ENCODE data around the gene KCNH8.

The KCNH8 gene

GRCh38 chr3:19394946-19395345 is 246.6 kb downstream of the KCNH8 start:
- no peak for DNase-seq

- no peak for DNase-seq
These were observed 248.4 kb downstream of the KCNH8 start for GRCh38 chr3:19396726-19397125.

GRCh38 chr3:19399356-19399755 is 251.0 kb downstream of the KCNH8 start:
- DNase-seq = no peak

GRCh38 chr3:19399836-19400235 is 251.5 kb downstream of the KCNH8 start:
- no peak for DNase-seq

GRCh38 chr3:19420159-19420558 is 271.8 kb downstream of the KCNH8 start:
- DNase-seq = no peak

DNA sequence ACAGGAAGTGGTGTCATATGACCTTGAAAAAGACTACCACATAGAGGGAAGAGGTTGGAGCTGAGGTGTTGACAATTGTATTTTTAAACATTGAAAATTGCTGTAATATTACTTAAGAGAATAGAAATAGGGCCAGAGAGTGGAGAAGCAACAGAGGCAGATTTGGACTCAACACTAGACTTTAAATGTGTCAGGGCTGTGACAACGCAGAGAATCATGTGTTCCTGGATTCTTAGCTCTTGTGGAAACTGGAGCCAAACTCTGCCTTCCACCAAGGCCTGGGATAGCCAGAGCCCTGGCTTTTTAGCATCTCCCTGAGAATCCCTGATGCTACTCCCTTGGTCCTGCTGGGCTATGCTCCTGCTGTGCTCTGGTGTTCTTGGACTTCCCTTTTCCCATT is 277.5 kb downstream of the KCNH8 start:
- no peak for DNase-seq

- no peak for DNase-seq
These were observed 279.3 kb downstream of the KCNH8 start for GRCh38 chr3:19427422-19428149.

- no peak for DNase-seq
These were observed 280.4 kb downstream of the KCNH8 start for GRCh38 chr3:19428729-19429128.

DNA sequence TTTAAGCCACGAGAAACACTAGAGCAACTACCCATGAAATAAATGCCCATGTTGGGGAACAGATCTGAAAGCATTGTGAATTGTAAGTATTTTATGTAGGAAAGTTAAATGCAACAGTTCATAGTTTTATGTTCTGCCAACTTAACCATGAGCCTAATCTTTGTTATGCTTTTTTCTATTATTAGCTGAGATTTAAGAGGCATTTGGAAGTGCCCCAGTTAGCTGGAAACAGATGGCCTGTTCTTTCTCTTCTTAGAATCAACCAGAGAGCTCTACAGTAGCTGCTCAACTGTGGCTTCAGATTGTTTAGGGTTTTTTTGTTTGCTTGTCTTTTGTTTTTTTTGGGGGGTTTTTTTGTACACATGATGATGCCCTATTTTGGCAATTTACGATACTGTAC is 284.4 kb downstream of the KCNH8 start:
- DNase-seq = no peak

DNA sequence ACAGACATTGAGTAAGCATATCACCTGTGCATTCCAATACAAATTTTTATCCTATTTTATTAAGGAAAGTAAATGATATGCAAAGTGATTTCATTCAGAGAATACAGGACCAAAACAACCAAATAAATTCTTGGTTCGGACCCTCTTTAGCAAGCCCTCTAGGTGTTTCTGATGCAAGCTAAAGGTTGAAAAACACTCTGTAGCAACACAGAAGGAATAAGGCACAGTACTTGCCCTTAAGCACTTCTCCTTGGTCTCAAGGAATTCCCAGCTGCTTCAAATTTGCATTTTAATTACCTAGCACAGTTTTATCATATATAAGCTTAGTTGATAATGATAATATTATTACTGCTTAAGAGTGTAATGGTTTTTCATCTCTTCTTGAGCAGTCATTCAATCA is 288.4 kb downstream of the KCNH8 start:
- no peak for DNase-seq

DNA sequence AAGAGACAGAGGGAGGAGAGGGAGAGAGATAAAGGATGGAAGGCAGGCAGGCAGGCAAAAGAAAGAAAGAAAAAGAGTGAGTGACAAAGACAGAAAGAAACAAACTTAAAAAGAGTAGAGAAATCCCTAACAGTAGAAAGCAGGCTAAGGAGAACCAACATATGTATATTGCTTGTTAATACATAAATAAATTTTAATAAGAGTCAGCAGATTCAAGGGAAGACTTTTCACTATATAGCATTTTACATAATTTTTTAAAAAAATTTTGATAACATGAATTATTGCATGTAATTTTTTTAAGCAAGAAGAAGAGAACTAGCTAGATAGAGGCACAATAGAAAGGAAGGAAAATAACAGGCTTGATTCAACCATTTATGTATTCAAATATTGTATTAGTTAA is 291.6 kb downstream of the KCNH8 start:
- no peak for DNase-seq

- DNase-seq = no peak
These were observed 297.8 kb downstream of the KCNH8 start for GRCh38 chr3:19446138-19446537.

GRCh38 chr3:19446687-19447086 is 298.4 kb downstream of the KCNH8 start:
- DNase-seq = no peak

GRCh38 chr3:19455546-19455945 is 307.2 kb downstream of the KCNH8 start:
- no peak for DNase-seq

GRCh38 chr3:19456738-19457137 is 308.4 kb downstream of the KCNH8 start:
- DNase-seq = no peak

DNA sequence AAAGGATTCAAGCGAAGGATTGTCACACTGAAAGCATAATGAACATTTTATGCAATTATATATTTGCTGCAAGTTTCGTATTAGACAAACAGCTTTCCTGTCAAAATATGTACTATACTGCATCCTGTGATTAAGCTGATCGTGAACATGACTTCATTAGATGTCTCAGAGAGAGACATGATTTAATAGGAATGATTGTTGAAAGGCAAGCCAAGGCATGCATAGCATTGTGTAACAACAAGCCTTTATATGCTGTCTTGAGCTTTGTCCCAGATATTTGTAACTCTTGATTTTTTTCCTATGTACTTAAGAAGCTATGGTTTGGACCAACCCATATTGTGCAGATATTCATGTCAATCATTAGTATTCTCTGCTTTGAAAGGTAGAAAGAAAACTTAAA is 309.1 kb downstream of the KCNH8 start:
- DNase-seq = no peak

DNA sequence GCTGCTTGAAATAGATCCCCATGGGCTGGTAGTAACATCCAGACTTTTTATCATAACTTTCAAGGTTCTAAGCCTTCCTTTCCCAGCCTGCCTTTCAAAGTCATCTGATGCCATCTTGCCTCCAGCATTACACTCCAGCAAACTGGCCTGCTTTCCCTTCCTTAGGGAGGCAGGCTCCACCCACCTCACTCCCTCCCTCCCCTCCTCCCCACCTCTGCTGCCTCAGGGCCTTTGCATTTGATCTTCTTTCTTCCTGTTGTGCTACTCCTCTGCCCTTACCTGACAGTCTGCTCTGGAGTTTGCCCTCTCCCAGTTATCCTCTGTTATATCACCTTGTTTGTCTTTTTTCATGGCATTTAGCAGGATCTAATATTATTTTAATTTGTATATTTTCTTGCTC is 319.5 kb downstream of the KCNH8 start:
- no peak for DNase-seq

GRCh38 chr3:19471138-19471537 is 322.8 kb downstream of the KCNH8 start:
- no peak for DNase-seq

- DNase-seq = no peak
These were observed 325.8 kb downstream of the KCNH8 start for GRCh38 chr3:19473971-19474580.

DNA sequence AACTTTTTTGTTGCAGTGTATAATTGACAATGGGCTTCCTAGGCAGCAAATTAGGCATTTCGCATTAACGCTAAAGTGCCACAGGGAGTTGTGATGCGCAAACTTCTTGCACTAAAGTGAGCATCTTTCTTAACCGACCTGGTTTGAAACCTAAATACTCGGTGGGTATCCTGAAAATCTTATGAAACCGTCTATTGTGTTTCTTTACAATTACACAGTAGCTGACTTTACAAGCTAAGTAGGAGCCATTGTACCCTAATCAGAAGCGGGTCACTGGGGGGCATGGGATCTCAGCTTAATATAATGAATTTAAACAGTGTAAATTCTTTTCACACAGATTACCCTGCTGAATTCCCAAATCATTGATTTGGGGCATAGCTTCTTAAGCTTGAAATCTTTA is 328.0 kb downstream of the KCNH8 start:
- DNase-seq = no peak

- DNase-seq = no peak
These were observed 337.0 kb downstream of the KCNH8 start for GRCh38 chr3:19485267-19485666.

DNA sequence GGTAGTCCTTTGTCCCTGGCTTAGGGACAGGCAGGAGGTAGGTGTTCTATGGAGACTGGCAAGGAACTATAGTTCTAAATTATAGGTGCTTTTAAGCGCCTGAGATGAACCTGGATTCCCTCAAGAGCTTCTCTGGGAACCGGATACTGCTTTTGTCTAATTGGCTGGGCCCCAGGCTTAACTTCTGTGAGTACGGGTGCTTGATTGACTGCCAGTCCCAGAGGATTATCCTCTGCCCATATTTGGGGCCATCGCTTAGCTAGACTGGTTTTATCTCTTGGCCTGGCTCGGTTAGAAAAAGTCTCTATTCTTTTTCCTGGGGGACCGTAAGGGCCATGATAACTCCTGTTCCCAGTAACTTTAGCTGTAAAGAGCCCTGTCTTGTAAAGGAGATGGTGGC is 339.1 kb downstream of the KCNH8 start:
- DNase-seq = no peak

GRCh38 chr3:19488939-19489338 is 340.6 kb downstream of the KCNH8 start:
- no peak for DNase-seq

- no peak for DNase-seq
These were observed 341.6 kb downstream of the KCNH8 start for GRCh38 chr3:19489936-19490335.

DNA sequence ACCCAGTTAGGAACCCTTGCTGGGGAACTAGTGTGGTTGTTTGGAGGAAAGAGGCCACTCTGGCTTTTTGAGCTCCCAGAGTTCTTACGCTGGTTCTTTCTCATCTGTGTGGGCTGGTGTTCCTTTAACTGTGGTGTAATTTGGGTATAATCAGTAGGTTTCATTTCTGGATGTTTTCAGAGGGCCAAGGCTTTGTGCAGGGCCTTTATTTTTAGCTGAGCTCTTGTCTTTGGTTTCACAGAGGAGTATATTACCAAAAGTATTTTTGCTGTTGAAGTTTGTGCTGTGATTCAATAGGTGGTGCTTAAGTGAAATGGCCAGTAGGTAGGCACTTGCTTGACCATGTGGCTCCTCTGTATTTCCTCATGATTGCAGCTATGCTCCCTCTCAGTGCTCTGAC is 357.9 kb downstream of the KCNH8 start:
- no peak for DNase-seq
